Right lobe of liver (tissue), 6 donors: Measurements from ENCODE around the gene IFI27. TPM values are rescaled to one million over a fixed set of nuclear protein-coding genes. Genes with fewer than 3 reads are reported as not detected.

Experiments used
- ATAC-seq, 4 donors: fragments of 200-7000 bp; cut with Tn5 transposase; one replicate each; pipeline ENCODE4 v1.9.1; 2020; ENCODE audit warnings: mild to moderate bottlenecking in 4 of 4, moderate library complexity in 4 of 4
- DNase-seq, 3 donors: peaks; one replicate each; pipeline ENCODE4 v3.0.0-alpha.2; 2020
- H3K27ac ChIP-seq, 3 donors: fragments of 200-600 bp; one replicate each; pipeline ENCODE4 v1.8.0; 2022
- H3K27me3 ChIP-seq, 2 donors: fragments of 200-600 bp; one replicate each; pipeline ENCODE4 v1.8.0; 2022
- H3K36me3 ChIP-seq, 4 donors: fragments of 200-600 bp; sonication (generic) in 1 of 4; one replicate each; pipeline versions ENCODE4 v1.5.1 to v1.8.0; 2017 to 2022; ENCODE audit warnings: control low read depth in 1 of 4
- H3K4me1 ChIP-seq, 4 donors: fragments of 200-600 bp; sonication (generic) in 1 of 4; one replicate each; pipeline versions ENCODE4 v1.5.1 to v1.8.0; 2017 to 2022; ENCODE audit warnings: control low read depth in 1 of 4
- H3K4me3 ChIP-seq, 3 donors: fragments of 200-600 bp; one replicate each; pipeline ENCODE4 v1.8.0; 2022
- H3K9me3 ChIP-seq, 4 donors: fragments of 200-600 bp; sonication (generic) in 1 of 4; one replicate each; pipeline versions ENCODE4 v1.5.1 to v1.8.0; 2017 to 2022; ENCODE audit warnings: control low read depth in 1 of 4
- POLR2A ChIP-seq: fragments of 450-650 bp; IDR thresholded peaks from one replicate; pipeline ENCODE4 v1.6.1; 2017; ENCODE audit warnings: antibody characterized with exemption, mild to moderate bottlenecking
- WGBS: methylation state at CpG from one replicate; pipeline ENCODE4 v1.1.6; 2018; ENCODE audit warnings: low coverage, low lambda C conversion rate; ENCODE audit not compliant: insufficient coverage; ENCODE audit errors: missing lambda C conversion rate; 5-methylcytosine and 5-hydroxymethylcytosine counted together
- intact Hi-C, 2 donors: fragments of 100-400 bp; cut with DNase I; formaldehyde crosslinking; loops; one replicate each; pipeline versions ENCODE4 v1.11.2 to v1.14.1; 2022
- total RNA-seq, 6 experiments: library from RNA; depleted of rRNA in 2 of 6; stranded (reverse); fragments of >200 nt in 2 of 6; fragmentation: NEBNext Ultra II Directional in 3 of 6; extraction: Animal tissue kit (Norgen Biotek cat#: 25700) in 3 of 6; gene quantifications; one replicate each; pipeline versions ENCODE4 v1.1.0 to v1.2.4, GENCODE V29; 2016 to 2023
- TF ChIP-seq, protein P1 (sequence below), 4 donors: fragments of 200-600 bp in 3 of 4; fragments of 450-650 bp in 1 of 4; IDR thresholded peaks; one replicate each; pipeline versions ENCODE4 v1.5.1 to v1.8.0; 2016 to 2022; ENCODE audit warnings: antibody characterized with exemption in 4 of 4, mild to moderate bottlenecking in 2 of 4
- donor health status: DM: no; HTN: yes; CAD: no.
- donor health status: DM: no; HTN: no; CAD: no.
- donor health status: DM: no; HTN: no; CAD: no.
- donor health status: DM: no; HTN: yes; CAD: no.
- donor health status: DM: no; HTN: yes; CAD: no.

The IFI27 gene
- total RNA-seq, 6 experiments from 2014 or later, result 10.0 to 32.5 (median 16.9) TPM

DNA sequence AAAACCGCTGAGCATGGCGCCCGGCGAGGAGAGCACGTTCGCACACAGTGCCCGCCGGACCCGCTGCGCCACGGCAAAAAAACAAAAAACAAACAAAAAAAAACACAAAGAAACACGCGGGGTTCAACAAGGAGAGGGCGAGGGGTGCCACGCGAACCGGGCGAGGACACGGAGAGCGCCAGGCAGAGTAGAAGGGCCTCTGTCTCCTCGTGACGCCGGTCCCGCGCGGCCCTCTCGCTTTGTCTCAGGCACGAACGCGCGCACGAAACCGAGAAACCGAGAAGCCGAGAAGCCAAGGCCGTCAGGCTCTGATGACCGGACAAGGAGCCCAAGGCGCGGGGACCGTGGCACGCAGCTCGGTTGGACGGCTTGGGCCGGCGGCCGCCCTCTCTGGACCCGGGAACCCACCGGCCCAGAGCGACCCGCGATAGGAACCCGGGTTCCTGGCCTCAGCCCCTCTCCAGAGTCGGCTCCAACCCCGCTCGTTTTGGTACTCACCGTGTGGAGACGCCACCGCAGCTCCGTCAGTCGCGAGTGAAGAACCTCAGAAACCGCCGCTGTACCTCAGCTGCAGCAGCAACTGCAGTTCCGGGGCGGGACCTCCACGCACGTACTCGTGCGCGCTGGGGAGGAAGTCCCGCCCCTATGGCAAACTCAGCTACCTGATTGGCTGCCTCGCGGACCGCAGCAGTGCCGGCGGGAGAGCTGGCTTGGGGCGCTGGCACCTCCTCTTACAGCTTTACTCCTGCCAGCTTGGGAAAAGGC lies 29.7 kb upstream of the IFI27 start, which contains the start of the genes DDX24 and IFI27L1:
Gene DDX24, minus strand, starts transcription at position 582 of the 765 bp plus-strand sequence. CDS start 1,460 bp downstream, outside the sequence.
Gene IFI27L1, plus strand, starts transcription at position 690 of the 765 bp plus-strand sequence. CDS start 15,628 bp downstream, outside the sequence.
- peaks cover 0 to 39% (median 4%) of the 10 kb centered on the region in 4 donors for H3K4me1 ChIP-seq
- H3K9me3 ChIP-seq, result no peaks in the 10 kb centered on the region
- peak; percentile 100 for ATAC-seq
- peak; percentile 97 to 98 (median 98) for DNase-seq
- H3K27me3 ChIP-seq, result no peaks in the 10 kb centered on the region
- H3K4me3 ChIP-seq, result peak within 1 kb of the TSS; percentile 81 to 96 (median 92)
- intact Hi-C loops, result no loop called here
- peaks cover 0 to 19% (median 3%) of the 10 kb centered on the region in 4 donors for H3K36me3 ChIP-seq
- H3K27ac ChIP-seq, result peak within 1 kb of the TSS; percentile 86 to 92 (median 89)
- under 1% methylated on average over 25 of the region's 77 CpGs for WGBS
- peak; percentile 96 for TF ChIP-seq POLR2A
- TF ChIP-seq, protein P1, sequence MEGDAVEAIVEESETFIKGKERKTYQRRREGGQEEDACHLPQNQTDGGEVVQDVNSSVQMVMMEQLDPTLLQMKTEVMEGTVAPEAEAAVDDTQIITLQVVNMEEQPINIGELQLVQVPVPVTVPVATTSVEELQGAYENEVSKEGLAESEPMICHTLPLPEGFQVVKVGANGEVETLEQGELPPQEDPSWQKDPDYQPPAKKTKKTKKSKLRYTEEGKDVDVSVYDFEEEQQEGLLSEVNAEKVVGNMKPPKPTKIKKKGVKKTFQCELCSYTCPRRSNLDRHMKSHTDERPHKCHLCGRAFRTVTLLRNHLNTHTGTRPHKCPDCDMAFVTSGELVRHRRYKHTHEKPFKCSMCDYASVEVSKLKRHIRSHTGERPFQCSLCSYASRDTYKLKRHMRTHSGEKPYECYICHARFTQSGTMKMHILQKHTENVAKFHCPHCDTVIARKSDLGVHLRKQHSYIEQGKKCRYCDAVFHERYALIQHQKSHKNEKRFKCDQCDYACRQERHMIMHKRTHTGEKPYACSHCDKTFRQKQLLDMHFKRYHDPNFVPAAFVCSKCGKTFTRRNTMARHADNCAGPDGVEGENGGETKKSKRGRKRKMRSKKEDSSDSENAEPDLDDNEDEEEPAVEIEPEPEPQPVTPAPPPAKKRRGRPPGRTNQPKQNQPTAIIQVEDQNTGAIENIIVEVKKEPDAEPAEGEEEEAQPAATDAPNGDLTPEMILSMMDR (IDR thresholded peaks at IDR 0.05), result no peak

DNA sequence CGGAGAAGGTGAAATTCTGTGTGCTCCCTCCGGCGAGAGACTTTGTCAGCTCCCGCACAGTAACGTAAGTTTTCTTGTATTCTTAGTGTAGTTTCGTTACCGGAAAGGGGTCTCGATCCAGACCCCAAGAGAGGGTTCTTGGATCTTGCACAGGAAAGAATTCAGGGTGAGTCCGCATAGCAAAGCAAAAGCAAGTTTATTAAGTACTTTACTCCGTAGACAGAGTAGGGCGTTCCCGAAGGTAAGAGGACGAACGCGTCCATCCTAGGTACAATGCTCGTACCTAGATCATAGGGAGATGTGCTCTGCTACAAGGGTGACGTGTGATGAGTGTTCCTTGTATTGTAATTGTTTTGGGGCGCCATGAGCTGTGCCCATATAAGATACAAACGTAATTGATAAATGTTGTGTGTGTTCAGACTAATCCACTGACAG lies 29.1 kb upstream of the IFI27 start:
- TF ChIP-seq, protein P1 (IDR thresholded peaks at IDR 0.05), result no peak
- TF ChIP-seq POLR2A, result no peak
- peak; percentile 11 to 39 (median 18) for ATAC-seq
- H3K4me1 ChIP-seq, result peaks cover 0 to 33% (median 4%) of the 10 kb centered on the region in 4 donors
- intact Hi-C loops, result no loop called here
- peak overlapping the region; percentile 81 to 96 (median 92) for H3K4me3 ChIP-seq
- H3K36me3 ChIP-seq, result peaks cover 0 to 19% (median 3%) of the 10 kb centered on the region in 4 donors
- DNase-seq, result no peak
- H3K9me3 ChIP-seq, result no peaks in the 10 kb centered on the region
- H3K27ac ChIP-seq, result peak overlapping the region in 2 of 3 donors; percentile 45 to 89
- no peaks in the 10 kb centered on the region for H3K27me3 ChIP-seq
- WGBS, result 4% methylated on average over 19 of the region's 19 CpGs

DNA sequence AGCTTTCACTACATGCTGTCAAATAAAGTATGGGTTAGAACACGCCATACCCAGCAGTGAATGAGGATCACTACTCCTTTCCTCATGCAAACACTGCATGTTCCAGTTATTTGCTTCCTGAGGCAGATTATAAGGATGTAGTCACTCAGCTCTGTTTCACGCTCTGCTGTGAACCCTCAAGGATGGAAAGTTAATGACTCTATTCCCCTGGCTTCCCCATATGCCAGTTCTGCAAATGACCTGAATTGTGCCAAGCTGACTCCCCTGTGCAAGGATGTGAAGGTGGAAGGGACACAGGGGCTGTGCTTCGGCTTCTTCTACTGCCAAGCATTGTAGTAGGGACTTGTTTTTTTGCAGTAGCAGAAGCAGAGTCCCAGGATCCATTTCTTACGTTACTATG lies 22.6 kb upstream of the IFI27 start:
- no peak overlapping the region for H3K27ac ChIP-seq
- ATAC-seq, result no peak
- intact Hi-C loops, result no loop called here
- H3K36me3 ChIP-seq, result no peaks in the 10 kb centered on the region
- no peak for DNase-seq
- WGBS, result 85% methylated on average over 2 of the region's 4 CpGs
- no peaks in the 10 kb centered on the region for H3K9me3 ChIP-seq
- no peaks in the 10 kb centered on the region for H3K4me1 ChIP-seq
- TF ChIP-seq POLR2A, result no peak
- TF ChIP-seq, protein P1 (IDR thresholded peaks at IDR 0.05), result no peak
- no peak overlapping the region for H3K4me3 ChIP-seq
- no peaks in the 10 kb centered on the region for H3K27me3 ChIP-seq

DNA sequence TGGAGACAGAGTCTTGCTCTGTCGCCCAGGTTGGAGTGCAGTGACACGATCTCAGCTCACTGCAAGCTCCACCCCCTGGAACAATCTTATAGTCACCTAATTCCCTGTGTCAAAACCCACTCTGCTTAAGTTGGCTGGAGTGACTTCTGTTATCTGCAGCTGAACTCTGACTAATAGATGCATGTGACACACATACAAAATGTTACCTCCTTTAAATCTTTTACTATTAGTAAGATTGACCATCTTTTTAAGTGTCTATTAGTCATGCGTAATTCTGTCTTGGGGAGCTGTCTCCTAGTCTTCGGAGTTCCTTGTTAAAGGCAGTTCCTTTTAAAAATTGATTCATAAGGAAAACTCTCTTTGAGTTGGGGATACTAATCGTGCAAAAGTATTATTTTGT lies 22.0 kb upstream of the IFI27 start:
- TF ChIP-seq, protein P1 (IDR thresholded peaks at IDR 0.05), result no peak
- no peak for TF ChIP-seq POLR2A
- H3K27me3 ChIP-seq, result no peaks in the 10 kb centered on the region
- no peaks in the 10 kb centered on the region for H3K4me1 ChIP-seq
- H3K27ac ChIP-seq, result no peak overlapping the region
- H3K4me3 ChIP-seq, result no peak overlapping the region
- intact Hi-C loops, result no loop called here
- no peaks in the 10 kb centered on the region for H3K36me3 ChIP-seq
- no peak for ATAC-seq
- DNase-seq, result no peak
- H3K9me3 ChIP-seq, result no peaks in the 10 kb centered on the region
- 89% methylated on average over 5 of the region's 5 CpGs for WGBS
